ENCODE data around the gene CERS1.

The CERS1 gene

GRCh38 chr19:18853755-18854427, 42.1 kb downstream of the CERS1 start:
- DNase-seq, result no peak

DNA sequence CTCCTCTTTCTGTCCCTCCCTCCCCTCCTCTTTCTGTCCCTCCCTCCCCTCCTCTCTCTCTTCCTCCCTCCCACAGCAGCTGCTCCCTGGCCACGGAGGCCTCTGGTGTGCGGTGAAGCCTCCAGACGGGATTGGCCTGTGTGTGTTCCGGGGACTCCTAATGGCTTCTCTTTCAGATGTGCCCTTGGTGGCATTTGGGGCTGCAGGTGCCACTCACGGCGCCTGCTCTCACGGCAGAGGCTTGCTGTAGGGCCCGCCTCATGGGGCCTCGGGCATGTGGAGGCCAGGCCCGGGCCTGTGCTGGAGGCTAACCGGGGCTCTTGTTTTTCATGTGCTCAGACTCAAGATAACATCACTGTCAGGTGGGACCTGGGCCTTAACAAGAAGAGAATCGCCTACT, 43.3 kb downstream of the CERS1 start:
- no peak for DNase-seq

GRCh38 chr19:18851673-18852325, 44.2 kb downstream of the CERS1 start:
- DNase-seq, result no peak

GRCh38 chr19:18850471-18851375, 45.2 kb downstream of the CERS1 start:
- no peak for DNase-seq

GRCh38 chr19:18849838-18850400, 46.0 kb downstream of the CERS1 start:
- no peak for DNase-seq

GRCh38 chr19:18848878-18849661, 46.9 kb downstream of the CERS1 start:
- DNase-seq, result peak in 1 of 2 donors; percentile 16

DNA sequence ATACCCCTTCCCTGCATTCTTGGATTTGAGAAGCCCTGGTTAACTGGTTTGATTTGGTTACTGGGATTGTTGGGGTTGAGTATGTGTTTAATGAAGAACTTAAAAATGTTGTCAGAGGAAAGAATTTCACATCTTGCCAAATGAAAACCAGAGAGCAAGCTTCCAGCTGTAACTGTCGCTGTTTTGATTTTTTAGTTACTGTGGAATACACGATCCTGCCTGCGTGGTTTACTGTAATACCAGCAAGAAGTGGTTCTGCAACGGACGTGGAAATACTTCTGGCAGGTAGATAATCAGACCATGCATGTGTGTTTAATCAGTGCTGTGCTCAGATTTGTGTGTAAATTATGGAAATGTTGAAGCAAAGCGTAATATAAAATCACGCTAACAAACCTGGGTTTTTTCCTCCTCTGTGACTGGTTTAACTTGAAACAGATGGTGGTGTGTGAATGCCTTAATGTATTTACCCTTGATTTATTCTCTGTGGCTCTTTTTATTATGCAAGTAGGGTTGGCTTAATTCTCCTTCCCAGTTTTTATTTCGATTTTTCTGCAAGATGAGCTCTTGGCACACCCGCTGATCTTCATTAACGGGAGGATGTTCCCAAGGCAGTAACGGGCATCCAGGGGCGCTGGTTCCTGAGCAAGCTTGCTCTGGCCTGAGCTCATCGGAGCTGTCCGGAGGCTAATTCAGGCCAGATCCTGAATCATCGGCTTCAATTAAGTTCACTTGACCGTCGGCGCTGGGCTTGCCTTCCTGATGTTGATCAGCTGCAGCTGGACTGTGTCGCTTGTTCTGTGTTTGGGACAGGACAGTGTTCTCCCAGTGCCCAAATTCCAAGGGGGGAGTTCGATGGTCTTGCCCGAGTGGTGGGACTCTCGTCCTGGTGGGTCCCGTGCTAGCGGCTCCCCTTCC, 48.2 kb downstream of the CERS1 start:
- no peak for DNase-seq

DNA sequence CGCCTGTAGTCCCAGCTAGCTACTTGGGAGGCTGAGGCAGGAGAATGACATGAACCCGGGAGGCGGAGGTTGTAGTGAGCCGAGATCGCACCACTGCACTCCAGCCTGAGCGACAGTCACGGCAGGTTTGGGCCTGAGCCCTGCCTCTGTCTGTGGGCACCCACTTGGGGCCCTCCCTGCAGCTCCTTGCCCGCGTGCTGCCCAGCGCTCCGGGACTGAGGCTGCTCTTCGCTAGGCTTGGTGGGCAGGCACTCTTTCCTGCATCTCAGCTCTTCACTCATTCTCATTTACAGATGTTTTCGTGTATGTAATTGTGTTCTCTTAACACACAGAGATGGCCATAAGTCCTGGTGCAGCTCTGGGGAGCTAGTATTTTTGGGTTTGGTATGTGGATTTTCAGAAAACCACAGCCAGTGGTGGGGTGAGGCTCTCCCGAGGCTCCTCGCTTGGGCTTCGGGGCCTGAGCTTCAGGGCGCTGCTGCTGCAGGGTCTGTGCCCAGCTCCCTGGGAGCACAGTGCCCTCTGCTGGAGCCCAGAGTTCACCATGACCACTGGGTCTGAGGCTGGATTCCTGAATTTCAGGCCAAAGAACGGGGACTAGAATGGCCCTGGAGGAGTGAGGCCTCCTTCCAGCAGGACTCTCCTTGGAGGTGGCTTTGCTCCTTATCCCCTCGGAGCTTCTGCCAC, 49.0 kb downstream of the CERS1 start:
- peak; percentile 29 to 39 for DNase-seq

DNA sequence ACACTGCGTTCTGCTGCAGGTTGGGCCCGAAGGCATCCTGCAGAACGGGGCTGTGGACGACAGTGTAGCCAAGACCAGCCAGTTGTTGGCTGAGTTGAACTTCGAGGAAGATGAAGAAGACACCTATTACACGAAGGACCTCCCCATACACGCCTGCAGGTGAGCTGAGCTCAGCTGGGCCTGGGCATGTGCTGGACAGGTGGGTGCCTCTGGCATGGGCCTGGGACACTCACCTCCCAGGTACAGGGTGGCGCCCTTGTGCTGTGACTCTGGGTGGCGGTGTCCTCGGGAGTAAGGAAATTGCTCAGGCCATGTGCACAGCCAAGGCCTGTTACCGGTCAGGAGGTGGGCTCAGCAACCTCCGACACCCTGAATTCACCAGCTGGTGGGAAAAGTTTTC, 50.0 kb downstream of the CERS1 start:
- DNase-seq, result no peak

DNA sequence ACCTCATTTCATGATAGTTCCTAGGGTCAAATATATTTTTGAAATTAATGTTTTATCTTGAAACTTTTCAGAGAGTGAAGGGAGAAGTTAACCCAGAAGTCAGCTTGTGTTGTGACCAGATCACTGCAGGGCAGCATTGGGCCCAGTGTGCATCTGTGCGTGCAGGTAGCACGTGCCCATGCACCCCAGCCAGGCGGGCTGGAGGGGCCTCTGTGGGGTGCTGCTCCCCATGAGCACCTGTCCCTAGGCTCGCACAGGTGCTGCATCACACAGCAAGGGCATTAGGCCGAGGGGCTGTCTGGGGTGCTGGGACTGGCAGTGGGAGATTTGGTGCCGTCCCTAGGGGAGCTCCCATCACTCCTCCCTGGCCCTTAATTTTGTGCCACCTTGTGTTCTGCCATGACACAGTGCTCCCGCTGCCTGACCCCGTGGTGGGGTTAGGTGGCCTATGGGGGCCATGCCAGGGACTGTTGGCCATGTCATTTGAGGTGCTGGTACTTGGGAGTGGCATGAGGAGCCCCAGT, 51.1 kb downstream of the CERS1 start:
- DNase-seq, result no peak

- DNase-seq, result no peak
Measured at GRCh38 chr19:18843960-18844359, 52.0 kb downstream of the CERS1 start.

DNA sequence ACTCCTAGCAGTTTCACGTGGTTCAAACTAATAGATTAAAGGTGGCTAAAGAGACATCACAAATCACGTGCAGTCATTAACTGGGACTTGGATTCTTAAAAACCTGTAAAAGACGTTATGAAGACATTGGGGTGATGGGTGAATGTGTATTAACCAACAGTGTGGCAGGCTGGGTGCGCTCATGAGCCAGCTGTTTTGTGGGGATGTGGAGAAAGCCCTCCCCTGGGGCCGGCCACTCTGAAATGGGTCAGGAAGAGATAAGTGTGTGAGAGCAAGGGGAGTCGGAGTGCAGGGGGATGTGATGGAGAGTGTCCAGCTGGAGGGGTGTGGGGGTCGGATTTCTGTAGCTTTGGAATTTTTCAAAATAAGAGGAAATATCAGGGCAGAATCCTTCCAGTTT, 53.8 kb downstream of the CERS1 start:
- DNase-seq, result no peak

DNA sequence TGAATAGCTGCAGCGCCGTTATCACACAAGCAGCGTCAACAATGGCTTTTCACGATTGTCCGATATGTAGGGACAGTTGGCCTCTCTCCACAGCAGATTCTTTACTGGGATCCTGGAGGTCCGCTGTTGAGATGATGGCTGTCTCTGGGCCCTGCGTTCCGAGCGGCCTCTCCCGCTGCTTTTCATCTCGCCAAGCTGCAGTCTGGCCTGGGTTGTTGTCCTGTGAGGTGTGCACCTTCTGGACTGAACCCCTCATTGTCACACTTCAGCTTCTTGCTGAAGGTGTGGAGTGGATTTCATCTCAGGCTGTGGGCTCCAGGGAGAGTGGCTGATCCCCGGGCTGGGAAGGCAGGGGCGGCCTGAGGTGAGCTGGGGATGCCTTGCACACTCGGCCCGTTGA, 54.6 kb downstream of the CERS1 start:
- DNase-seq, result no peak

- no peak for DNase-seq
Measured at GRCh38 chr19:18840288-18841267, 55.4 kb downstream of the CERS1 start.

DNA sequence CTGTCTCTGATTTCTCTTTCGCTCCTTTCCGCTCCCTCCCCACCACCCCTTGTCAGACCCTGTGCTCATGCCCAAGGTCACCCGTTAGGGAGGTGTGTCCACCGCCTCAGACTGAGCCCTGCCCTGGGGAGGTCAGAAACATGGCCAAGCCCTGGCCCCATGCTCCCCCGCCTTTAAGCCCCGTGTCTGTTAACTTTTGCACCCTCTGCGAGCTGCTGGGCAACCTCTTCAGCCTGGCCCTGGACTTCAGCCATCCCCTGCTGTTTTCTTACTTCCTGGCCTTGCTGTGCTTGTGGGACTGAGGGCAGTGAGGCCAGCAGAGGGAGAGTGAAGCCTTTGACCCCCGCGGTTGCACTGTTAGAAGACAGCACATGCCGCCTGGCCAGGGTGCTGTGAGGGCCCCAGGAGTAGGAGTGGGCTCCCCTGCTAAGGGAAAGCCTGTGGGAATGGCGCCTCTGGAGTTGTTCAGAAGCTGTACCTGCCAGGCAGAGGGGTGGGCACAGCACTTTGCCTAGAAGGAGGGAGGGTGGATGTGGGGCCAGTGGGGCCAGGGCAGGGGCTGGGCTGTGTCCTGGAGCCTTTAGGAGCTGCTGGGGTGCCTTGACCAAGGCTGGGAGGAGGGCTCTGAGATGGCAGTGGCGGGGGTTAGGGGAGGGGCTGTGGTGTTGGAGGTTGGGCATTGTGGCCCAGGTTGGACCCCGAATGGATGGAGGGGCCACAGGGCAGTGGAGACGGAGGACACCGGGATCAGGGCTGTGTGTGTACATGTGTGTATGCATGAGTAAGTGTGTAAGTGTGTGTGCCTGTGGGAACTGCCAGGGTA, 56.3 kb downstream of the CERS1 start:
- no peak for DNase-seq

DNA sequence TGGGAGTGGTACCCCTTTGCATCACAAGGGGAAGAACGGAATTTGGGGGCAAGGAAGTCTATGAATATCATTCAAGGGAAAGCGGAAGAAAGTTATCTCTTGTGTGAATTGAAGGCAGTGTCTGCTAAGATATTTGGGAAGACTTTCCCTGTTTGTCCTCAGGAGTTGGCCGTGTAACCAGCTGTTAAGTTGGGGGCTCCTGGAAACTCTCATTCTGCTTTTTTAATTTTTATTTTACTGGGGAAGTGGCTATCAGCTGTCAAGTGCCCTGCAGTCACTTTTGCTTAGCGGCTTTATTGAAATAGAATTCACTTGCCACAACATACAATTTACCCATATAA, 61.3 kb downstream of the CERS1 start:
- DNase-seq, result no peak

GRCh38 chr19:18833849-18834643, 61.9 kb downstream of the CERS1 start:
- DNase-seq, result no peak

DNA sequence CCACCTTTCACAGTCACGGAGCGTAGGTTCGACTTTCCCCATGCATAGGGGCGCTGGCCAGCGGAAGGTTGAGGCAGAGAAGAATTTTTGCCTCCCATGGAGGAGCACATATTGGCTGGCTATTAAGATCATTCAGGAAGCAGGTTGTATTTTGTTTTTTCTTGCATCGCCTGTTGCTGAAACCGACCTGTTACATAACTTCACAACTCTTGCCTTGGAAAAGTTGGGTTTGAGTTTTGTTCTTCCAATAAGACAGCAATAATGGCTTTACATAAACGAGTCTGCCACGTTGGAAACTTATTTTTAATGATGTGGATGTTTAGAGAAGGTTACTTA, 62.8 kb downstream of the CERS1 start:
- no peak for DNase-seq
